Measurements from ENCODE around the gene CENPX.

Gene CENPX

DNA sequence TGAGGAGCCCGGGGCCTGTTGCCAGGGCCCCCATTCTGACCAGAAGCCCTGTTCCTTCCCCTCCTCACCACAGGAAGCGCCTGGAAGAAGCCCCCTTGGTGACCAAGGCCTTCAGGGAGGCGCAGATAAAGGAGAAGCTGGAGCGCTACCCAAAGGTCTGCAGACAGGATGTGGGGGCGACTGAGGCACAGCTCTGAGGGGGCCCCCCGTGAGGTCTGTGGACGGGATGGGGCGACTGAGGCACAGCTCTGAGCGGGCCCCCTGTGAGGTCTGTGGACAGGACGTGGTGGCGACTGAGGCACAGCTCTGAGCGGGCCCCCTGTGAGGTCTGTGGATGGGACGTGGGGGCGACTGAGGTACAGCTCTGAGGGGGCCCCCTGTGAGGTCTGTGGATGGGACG is 13.3 kb downstream of the CENPX start:
- no peak for DNase-seq

DNA sequence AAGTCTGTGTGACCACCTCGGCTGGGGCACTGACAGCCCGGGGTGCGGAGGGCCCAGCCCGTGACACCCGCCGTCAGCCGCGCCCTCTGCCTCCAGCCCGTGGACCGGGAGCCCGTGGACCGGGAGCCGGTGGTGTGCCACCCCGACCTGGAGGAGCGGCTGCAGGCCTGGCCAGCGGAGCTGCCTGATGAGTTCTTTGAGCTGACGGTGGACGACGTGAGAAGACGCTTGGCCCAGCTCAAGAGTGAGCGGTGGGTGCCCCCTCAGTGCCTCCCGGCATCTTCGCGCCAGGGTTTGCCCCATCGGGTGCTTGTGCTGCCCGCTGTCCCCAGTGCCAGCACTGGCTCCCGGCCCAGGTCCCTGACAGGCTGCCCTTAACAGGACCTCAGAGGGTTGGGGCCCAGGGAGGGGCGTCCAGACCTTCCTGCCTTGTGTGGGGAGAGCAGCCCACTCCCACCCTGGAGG is 13.7 kb downstream of the CENPX start:
- DNase-seq: no peak

DNA sequence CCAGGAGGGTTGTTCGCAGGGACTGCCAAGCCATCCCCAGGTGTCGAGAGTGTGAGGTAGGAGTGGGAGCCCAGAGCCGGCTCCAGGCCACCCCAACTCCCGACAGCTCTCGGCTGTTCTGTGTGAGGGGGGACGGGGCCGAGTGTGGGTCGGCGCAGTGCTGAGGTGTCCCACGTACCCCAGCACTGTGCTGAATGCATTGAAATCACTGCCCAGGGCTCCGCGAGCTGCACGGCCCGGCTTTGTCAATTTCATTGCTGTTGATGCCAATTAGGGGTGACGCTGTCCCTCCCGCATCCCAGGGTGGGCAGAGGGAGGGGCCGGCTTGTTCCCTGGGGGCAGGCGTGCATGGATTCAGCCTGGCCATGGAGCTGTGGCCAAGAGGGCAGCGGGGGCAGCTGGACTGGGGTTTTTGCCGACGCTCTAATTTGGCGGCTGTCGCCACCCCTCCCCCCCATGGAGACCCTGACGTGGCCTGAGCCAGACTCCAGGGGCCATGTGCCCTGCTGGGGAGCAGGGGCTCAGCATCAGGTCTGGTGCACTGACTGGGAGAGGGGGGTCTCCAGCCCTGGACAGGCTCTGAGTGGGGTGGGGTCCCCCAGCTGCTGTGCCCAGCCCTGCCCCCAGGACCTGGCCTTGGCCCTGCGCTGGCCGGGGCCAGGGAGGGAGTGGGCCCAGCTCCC is 14.3 kb downstream of the CENPX start:
- no peak for DNase-seq

DNA sequence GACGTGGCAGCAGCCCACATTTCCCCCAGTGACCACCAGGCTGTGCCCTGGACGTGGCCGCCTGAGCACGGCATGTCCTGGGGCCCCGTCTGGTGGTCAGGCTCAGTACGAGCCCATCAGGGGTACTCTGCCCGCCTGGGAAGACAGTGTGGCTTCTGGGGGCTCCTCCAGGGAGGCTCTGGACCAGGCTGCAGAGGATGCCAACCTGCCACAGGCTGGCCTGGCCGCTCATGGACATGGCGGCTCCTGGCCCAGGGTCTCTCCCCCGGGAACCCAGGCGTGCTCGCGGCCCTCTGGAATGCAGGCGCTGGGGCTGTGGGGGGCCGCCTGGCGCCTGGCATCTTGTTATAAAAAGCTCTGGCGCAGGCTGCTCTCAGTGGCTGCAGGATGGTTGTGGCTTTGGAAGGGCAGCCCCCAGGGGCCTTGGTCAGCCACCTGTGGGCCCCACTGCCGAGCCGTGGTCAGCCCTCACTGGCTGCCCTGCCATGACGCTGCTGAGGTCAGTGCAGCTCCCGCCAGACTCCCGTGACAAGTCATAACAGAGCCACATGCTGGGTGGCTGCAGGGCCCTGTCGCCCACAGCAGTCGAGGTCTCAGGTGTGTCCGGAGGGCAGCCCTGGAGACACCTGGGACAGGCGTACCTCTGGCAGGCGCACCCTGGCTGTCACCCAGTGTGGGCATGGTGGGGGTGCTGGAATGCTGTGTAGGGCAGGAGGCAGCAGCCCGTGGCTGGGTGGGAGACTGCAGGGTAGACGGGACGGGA is 15.0 kb downstream of the CENPX start:
- DNase-seq: no peak

DNA sequence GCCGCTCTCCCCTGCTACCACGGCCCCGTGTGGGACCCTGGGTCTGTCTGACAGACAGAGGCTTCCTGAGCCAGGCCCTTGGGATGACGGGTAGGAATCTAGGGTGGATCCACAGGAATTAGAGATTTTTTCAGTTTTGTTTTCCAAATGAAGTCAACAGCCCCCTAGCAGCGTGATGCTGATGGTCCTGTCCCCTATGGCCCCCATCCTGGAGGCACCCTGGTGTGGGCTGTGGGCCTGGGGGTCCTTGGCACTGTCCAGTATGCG is 15.5 kb downstream of the CENPX start:
- DNase-seq: no peak

DNA sequence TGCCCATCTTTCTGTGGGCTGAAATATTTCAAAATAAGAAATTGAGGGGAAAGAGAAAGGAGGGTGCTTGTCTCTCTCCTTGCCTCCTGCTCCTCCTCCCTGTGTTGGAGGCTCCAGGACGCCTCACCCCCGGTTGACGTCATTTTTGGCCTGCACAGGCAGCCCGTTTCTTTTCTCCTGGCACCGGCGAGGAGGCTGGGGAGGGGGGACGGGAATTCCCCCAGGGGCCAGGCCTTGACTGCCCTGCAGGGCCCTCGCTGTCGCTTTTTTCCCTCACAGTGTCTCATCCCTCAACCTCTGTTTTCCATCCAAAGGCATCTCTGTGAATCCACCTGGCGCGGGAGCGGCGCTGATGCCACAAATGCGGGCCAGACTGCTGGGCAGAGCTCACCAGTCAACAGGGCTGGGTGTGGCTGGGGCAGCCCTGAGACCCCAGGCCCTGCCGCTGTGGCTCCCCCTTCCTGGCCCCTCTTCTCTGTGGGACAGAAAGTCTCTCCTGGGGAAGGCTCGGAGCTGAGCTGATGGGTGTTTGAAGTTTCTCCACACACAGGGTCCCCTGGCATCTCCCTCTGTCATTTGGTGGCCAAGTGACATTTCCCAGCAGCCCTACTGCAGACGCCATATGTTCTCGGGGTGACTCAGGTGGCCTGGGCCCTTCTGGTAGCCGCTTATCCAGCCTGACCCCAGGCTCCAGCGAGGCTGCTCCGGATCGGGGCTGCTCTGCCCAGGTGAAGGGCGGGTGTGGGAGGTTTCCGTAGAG is 16.0 kb downstream of the CENPX start:
- DNase-seq: no peak

DNA sequence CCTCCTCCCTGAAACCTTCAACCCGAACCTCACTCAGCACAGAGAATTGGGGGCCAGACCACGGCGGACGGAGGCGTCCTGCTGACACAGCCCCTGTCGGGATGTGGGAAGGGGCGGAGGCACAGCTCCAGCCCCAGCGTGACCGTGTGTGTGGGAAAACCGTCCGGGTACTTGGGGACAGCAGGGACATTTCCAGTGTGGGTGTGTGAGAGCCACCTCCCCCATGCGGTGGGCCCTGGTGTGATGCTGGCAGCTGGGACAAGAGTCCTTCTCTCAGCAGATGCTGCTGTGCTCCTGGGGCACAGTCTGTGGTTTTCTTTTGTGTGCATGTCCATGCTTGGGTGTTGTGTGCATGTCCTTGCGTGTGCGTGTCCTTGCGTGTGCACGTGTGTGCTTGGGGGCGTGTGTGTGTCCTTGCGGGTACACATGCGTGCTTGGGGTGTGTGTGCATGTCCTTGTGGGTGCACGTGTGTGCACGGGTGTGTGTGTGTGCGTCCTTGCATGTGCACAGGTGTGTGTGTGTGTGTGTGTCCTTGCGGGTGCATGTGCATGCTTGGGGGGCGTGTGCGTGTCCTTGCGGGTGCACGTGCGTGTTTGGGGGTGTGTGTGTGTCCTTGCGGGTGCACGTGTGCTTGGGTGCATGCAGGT is 16.9 kb downstream of the CENPX start:
- DNase-seq: no peak

DNA sequence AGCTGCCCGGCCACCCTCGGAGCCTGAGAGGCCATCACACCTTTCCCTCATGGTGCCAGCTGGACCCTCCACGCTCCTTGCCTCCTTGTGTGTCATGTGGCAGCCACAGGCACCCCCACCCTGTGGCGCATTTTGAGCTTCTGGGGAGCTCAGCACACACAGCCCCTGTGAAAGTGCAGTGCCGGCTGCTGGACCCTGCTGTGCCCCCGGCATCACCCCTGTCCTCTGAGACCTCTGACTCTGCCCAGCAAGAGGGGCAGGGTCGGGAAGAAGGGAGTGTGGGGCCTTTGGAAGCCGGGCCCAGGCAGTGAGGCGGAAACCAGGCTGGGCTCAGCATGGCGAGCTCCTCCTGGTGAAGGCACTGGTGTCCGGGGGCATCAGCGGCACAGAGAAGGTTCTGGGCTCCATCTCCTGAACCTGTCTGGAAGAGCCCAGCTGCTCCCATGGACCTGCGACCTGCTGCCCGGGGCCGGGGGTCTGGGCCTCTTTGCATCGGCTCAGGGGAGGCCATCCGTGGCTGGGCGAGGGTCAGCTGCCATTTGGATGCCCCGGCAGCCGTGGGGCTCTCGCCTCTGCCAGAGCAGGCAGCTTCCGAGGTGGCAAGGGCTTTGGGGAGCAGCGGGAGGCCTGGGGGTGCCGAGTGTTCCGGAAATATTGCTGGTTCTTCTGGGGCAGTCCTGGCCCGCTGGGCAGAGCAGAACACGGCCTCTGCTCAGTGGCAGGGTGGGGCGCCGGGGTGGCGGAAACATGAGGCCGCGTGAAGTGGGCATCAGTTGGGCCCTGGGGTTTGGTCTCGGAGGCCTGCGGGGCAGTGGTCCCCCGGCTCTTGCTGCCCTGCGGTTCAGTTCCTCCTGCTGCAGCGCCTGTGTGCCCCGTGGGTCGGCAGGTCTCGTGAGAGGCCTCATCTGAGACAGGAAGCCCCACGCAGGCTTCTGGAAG is 17.9 kb downstream of the CENPX start:
- DNase-seq: no peak

DNA sequence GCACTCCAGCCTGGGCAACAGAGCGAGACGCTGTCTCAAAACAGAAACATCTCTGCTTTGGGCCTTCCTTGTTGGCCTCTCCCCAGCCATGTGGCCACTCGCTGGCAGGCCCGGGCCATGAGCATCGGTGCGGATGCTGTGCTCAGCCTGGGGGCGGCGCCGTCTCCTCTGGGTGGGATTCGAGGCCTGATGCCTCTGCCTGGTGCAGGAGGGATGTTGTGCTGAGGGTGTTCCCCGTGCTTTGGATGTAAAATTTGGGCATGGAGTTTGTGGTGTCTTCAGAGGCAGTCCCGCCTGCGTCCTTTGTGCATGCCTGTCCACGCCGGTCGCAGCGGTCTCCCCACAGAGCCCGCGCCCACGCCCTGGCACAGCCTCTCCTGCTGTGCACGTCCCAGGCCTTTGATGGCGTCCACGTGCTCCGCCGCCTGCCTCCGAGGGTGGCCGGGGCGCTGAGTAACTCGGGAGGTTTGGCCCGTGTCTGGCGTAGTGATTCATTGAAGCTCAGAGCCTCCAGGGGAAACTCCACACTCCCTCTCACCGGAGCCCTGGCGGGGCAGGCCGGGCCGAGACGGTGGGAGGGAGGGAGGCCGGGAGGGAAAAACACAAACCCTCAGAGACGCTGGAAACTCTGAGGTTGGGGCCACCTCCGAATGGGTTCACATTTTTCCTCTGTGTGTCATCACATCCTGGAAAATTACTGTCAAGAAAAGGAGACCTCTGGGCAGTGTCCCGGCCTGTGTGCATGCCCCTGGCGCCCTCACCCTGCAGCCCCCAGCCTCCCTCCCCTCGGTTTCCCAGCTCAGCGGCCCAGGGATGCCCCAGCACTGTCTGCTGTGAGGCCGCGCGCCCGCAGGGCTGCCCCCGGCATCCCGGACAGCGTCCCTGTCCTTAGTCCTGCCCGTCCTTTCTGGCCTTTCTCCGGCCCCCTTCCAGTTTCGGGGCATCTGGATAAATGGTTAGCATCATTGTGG is 19.0 kb downstream of the CENPX start:
- no peak for DNase-seq

DNA sequence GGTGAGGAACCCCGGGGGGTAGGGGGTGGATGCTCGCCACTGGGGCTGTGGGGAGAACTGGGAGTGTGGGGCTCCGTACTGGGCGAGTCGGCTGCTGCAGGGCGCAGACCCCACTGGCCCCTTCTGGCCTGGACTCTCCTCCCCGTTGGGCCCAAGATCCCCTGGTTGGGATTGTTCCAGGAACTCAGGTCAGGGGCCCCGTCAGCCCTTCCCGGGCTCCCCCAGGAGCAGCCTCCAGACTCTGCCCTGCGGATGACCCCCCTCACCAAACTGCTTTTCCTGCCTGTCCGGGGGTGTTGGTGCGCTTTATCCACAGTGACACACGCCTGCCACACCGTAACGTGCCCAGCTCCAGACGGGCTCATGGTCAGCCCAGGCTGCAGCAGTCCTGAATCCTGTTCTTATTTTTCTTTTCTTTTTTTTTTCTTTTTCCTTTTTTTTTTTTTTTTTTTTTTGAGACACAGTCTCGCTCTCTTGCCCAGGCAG is 21.1 kb downstream of the CENPX start:
- DNase-seq: no peak

DNA sequence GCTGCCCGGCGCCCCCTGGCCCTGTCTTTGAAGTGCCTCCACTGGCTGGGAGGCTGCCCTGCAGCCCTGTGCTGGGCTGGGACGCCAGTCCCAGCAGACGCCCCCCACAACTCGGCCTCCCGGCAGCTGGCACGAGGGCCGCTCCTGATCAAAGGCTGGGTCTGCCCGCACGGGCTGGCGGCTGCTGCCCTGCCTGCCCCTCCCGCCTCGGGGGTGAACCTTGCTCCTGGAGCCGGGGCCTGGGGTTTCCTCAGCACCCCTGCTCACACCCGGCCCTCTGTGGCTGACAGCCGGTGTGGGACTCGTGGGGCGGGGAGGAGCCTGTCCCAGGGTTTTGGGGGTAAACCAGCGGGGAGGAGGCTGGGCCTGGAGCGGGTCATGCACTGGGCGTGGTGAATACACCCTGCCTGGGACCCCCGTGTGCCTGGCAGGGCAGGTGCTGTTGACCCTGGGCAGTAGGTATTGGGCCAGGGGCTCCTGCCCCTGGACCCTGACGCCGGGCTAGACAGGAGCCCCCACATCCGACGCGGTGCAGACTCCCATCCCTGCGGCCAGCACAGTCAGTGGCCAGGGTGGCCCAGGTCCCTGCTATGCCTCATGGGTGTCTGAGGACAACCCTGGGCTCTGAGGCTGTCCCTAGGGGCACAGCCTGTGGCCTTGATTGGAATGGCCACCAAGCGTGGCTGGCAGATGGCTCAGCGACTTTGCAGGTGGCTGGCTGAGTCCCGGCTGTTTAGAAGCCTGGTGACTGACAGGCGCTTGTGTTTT is 21.7 kb downstream of the CENPX start:
- DNase-seq: no peak

DNA sequence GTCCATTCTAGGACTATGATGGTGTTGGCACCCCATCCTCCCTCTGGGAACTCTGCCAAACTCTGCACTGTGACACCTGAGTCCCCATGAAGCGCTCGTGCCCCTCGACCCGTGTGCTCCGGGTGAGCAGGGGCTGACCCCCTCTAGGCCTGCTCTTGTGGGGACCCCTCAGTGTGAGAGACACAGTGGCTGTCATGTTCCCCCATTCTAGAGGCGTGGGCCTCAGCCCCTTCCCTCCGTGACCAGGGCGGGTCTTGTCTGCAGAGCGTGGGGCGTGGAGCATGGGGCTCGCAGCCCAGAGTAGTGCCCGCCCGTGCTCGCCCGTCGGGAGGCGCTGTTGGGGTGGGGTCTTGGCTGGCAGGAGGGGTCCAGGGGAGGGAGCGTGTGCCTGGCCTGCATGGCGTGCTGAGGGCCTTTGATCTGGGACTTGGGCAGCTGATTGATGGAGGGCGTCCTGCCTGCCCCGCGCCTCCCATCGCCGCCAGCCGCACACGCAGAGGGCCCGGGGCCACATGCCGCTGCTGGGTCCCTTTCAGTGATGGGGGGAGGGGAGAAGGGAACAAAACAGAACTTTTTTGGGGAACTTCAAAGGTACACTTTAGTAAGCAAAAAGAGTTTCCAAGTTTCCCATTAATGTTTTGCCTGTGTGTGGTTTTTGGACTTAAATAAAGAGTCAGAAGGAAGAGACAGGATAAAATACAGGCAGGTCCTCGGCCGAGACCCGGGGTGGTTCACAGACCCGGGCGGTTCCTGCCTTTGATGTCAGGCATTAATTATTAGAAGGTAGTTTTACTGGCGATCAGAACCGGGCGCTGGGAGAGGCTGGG is 22.5 kb downstream of the CENPX start:
- no peak for DNase-seq

DNA sequence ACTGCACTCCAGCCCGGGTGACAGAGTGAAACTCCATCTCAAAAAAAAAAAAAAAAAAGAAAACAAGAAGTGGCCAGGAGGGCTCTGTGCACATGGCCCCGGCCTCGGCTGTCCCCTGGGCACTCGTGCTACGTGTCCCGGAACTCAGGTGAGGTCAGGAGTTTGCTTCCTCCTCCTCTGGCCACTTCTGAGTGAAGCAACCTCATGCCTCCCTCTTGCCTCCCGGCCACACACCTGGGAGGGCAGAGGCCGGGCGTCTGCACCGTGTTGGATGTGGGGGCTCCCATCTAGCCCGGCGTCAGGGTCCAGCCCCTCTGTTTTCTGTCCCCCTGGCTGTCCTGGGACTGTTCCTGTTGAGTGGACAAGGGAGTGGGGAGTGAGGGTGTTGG is 23.1 kb downstream of the CENPX start:
- DNase-seq: no peak

DNA sequence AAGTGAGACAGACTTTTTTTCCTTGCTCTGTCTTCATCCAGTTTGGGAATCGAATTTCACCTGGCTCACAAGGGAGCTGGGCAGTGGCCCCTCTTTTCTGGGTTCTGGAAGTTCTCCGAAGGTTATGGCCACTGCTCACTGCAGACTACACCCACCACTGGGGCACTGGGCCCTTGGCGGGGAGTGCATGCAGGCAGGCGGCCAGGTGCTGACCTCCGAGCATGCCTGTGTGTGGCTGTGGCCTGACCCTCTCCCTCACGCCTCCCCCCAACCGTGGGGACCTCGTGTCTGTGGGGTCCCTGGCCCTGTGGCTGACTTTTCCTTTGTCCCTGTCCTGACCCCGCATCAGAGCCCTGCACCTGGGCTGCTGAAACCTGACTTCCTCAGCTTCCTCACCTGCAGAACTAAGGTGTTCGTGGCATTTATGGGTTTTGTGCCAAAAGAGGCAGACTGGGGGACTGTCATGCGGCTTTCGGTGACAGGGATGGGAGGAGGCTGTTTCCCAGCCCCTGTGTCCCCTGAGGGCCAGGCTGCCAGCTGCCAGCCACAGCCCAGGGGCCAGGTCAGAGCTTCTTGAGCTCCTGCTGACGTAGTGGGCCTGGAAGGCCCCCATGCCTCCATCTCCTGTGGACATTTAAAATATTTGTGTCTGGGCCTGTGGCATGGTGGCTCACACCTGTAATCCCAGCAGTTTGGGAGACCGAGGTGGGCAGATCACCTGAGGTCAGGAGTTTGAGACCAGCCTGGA is 23.8 kb downstream of the CENPX start:
- DNase-seq: no peak

DNA sequence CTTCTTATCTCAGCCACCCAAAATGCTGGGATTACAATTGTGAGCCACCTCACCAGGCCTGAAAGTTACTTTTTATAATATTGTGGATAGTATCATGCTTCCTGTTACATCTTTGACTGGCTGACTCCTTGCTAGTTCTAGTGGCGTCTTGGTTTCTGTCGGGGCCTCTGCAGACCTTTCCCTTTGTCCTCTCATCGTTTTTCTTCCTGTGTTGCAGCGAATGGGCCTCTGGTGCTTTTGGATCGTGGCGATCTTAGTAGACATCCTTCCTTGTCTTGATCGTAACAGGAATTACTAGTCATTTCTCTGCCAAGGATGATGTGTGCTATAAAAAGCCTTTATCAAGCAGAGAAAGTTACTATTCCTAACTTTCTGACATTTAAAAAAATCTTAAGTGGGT is 24.5 kb downstream of the CENPX start:
- no peak for DNase-seq

DNA sequence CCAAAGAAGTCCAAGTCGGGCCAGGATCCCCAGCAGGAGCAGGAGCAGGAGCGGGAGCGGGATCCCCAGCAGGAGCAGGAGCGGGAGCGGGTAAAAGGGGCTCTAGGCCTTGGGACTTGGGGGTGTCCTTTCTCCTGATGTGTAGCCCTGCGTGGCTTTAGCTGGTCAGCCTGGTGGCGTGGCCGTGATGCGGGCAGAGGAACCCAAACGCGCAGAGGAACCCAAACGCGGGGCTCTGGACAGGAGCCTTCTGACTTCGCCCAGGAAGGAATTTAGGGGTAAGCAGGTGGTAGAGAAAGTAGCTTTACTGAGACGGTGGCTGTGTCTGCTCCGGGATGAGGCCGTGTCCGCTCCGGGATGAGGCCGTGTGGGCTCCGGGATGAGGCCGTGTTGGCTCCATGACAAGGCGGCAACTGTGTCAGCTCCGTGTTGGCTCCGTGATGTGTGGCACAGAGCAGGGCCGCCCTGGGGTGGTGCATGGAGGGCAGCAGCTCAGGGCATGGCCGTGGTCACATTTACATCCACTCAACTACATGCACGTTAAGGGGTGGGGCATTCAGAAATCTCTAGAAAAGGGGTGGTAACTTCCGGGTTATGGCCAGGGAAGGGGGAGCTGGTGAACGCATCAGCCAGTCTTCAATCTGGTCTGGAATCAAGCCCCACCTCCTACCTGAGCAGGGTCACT is 25.8 kb downstream of the CENPX start:
- no peak for DNase-seq

DNA sequence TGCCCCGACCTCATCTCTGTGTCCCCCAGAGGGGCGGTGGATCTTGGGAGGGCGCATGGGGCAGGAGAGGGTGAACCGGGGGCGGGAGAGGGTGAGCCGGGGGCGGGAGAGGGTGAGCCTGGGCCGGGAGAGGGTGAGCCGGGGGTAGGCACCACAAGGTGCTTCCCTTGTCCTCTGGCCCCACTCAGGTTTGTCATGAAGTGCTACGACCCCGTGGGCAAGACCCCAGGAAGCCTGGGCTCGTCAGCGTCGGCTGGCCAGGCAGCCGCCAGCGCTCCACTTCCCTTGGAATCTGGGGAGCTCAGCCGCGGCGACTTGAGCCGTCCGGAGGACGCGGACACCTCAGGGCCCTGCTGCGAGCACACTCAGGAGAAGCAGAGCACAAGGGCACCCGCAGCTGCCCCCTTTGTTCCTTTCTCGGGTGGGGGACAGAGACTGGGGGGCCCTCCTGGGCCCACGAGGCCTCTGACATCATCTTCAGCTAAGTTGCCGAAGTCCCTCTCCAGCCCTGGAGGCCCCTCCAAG is 26.4 kb downstream of the CENPX start:
- DNase-seq: no peak

Data from NCI-H2029 treated with DMSO at 0.1 percent for 48 hours (cell line).